ENCODE results near the gene EOLA1. TPM values are rescaled to one million over a fixed set of nuclear protein-coding genes. Genes with fewer than 3 reads are reported as not detected.
"Not testable (repeated sequence)": the region's sequence is repeated elsewhere in the genome, so short reads cannot be mapped to it uniquely, and the experiment has no call there.

EOLA1 gene
- total RNA-seq, 6 experiments from 2014 or later, result 5.2 to 13.3 (median 11.7) TPM

DNA sequence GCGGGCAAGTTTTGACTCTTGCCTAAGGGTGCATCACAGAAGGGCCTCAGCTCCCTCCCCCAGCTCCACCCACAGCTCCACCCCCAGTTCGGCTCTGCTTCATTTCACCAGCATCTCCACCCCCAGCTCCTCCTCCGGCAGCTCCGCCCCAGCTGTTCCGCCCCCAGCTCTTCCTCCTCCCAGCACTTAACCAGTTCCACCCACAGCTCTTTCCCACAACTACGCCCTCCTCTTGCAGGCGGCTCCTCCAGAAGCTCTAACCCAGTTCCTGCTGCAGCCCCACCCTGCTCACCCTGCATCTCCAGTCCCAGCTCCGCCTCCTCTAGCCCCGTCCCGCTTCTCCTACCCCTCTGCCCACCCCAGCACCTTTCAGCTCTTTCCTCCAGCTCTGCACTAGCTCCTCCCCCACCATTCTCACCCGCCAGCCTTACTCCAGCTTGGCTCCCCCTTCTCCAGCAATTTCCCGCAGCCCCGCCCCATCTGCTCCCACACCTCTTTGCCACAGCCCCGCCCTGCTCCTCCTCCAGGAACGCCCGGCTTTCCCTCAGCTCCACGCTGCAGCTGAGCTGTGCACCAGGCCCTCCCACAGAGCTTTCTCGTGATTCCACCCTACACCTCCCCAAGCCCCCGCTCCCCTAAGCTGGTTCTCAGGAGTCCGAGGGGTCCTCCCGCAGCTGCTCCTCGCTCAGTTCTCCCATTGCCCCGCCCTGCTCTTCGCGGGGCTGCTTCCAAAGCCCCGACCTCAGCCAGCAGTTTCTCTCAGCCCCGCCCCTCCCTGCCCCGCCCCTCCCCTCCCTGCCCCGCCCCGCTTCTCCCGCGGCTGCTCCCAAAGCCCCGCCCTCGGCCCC, 1.3 kb upstream of the EOLA1 start:
- no peaks in the 10 kb centered on the region for H3K36me3 ChIP-seq
- H3K4me1 ChIP-seq, result no peaks in the 10 kb centered on the region
- 25% methylated on average over 27 of the region's 34 CpGs for WGBS (ENCODE audit: insufficient coverage, low coverage, low lambda C conversion rate, missing lambda C conversion rate)
- ATAC-seq, result peak; percentile 57 to 68 (median 62)
- no peaks in the 10 kb centered on the region for H3K27me3 ChIP-seq
- H3K4me3 ChIP-seq, result peak overlapping the region; percentile 36 to 46 (median 43)
- H3K27ac ChIP-seq, result no peak overlapping the region
- DNase-seq, result peak; percentile 88 to 91 (median 88)
- TF ChIP-seq, protein P1, sequence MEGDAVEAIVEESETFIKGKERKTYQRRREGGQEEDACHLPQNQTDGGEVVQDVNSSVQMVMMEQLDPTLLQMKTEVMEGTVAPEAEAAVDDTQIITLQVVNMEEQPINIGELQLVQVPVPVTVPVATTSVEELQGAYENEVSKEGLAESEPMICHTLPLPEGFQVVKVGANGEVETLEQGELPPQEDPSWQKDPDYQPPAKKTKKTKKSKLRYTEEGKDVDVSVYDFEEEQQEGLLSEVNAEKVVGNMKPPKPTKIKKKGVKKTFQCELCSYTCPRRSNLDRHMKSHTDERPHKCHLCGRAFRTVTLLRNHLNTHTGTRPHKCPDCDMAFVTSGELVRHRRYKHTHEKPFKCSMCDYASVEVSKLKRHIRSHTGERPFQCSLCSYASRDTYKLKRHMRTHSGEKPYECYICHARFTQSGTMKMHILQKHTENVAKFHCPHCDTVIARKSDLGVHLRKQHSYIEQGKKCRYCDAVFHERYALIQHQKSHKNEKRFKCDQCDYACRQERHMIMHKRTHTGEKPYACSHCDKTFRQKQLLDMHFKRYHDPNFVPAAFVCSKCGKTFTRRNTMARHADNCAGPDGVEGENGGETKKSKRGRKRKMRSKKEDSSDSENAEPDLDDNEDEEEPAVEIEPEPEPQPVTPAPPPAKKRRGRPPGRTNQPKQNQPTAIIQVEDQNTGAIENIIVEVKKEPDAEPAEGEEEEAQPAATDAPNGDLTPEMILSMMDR (IDR thresholded peaks at IDR 0.05), result no peak
- no peak for TF ChIP-seq POLR2A (IDR thresholded peaks at IDR 0.05)
- no peaks in the 10 kb centered on the region for H3K9me3 ChIP-seq
- intact Hi-C loops (cut with DNase I), result no loop called here

- intact Hi-C loops (cut with DNase I), result no loop called here
- DNase-seq (peak; percentile 93 to 95 (median 94)), ATAC-seq (peak; percentile 75 to 81 (median 79))
- 26% methylated on average over 24 of the region's 24 CpGs for WGBS (ENCODE audit: insufficient coverage, low coverage, low lambda C conversion rate, missing lambda C conversion rate)
- Histone ChIP-seq H3K9me3 (no peaks in the 10 kb centered on the region), H3K4me1 (no peaks in the 10 kb centered on the region), H3K27ac (peak overlapping the region; percentile 76 to 87 (median 81)), H3K4me3 (peak overlapping the region; percentile 54 to 65 (median 59)), H3K36me3 (no peaks in the 10 kb centered on the region), H3K27me3 (no peaks in the 10 kb centered on the region)
- TF ChIP-seq, protein P1 (IDR thresholded peaks at IDR 0.05), result no peak
- TF ChIP-seq POLR2A (IDR thresholded peaks at IDR 0.05), result no peak
Observed at GRCh38 chrX:149540131-149540620, 636 bp upstream of the EOLA1 start.

GRCh38 chrX:149541521-149542047, 772 bp downstream of the EOLA1 start:
- no peak for TF ChIP-seq POLR2A (IDR thresholded peaks at IDR 0.05)
- TF ChIP-seq, protein P1 (IDR thresholded peaks at IDR 0.05), result no peak
- Histone ChIP-seq H3K27me3 (no peaks in the 10 kb centered on the region), H3K36me3 (no peaks in the 10 kb centered on the region), H3K4me3 (peak overlapping the region; percentile 54 to 65 (median 59)), H3K9me3 (no peaks in the 10 kb centered on the region), H3K27ac (peak overlapping the region; percentile 76 to 87 (median 81)), H3K4me1 (no peaks in the 10 kb centered on the region)
- WGBS (ENCODE audit: insufficient coverage, low coverage, low lambda C conversion rate, missing lambda C conversion rate), result 43% methylated on average over 7 of the region's 13 CpGs
- ATAC-seq (no peak), DNase-seq (no peak)
- intact Hi-C loops (cut with DNase I), result no loop called here

DNA sequence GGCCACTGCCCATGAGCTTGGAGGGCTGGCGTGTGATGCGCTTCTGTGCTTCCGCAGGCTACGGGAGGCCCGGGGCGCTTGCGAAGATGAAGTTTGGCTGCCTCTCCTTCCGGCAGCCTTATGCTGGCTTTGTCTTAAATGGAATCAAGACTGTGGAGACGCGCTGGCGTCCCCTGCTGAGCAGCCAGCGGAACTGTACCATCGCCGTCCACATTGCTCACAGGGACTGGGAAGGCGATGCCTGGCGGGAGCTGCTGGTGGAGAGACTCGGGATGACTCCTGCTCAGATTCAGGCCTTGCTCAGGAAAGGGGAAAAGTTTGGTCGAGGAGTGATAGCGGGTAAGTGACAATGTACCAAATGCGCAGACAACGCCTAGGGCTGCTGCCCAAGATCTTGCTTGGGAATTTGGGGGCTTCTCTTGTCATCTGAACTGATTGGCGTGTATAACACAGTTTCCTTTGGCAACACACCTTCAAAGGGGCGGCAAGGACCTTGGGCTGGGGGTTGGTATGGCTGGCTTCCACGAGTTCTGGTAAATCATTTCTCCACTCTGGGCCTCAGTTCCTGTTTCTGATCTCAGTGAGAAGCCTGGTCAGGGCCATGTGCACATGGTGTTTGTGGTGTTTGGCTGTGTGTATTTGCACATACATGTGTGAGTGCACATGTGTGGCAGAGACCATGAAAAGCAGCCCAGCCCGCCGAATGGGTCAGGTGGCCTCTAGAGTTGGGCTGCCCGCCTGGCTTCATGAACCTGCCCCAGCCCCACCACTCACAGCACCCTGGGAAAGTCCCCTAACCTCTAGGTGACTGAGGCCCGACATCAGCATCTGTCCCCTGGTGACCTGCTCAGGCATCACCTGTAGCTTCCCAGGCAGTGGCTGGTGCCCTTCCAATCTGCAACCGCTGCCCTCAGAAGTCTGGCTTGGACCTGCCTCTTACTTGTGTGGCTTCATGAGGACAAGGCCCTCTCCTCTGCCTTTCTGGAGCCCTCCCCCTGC, 5.0 kb downstream of the EOLA1 start:
- H3K4me3 ChIP-seq; H3K27me3 ChIP-seq; H3K4me1 ChIP-seq; DNase-seq; H3K27ac ChIP-seq; H3K9me3 ChIP-seq; H3K36me3 ChIP-seq; intact Hi-C loops (cut with DNase I): not testable (repeated sequence)
- ATAC-seq, result peak in 3 of 4 donors; percentile 7 to 11 (median 8)
- WGBS (ENCODE audit: insufficient coverage, low coverage, low lambda C conversion rate, missing lambda C conversion rate), result 64% methylated on average over 7 of the region's 29 CpGs

- H3K27ac ChIP-seq; DNase-seq; H3K9me3 ChIP-seq; H3K4me1 ChIP-seq; H3K27me3 ChIP-seq; H3K36me3 ChIP-seq; intact Hi-C loops (cut with DNase I); ATAC-seq; H3K4me3 ChIP-seq: not testable (repeated sequence)
- WGBS (ENCODE audit: insufficient coverage, low coverage, low lambda C conversion rate, missing lambda C conversion rate), result no CpG with 5 or more reads among the region's 1 CpG
Observed at GRCh38 chrX:149546962-149547361, 6.2 kb downstream of the EOLA1 start.

DNA sequence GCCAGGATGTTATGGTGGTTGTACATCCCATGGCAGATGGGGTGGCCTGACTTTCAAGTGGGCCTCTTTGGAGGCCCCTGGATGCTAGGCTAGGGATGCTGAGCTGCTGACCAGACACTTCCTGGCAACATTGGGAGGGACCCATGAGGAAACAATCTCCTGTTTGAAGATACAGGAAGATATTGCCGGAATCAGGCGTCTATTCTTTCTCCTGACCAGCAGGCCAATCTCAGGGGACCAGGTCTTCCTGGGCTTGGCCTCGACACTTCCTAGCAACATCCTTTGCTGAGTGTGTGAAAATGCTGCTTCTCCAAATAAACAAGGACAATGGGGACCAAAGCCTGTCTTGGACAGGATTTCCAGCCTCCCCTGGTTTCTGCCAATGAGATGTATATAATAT, 7.0 kb downstream of the EOLA1 start:
- ATAC-seq, result peak in 3 of 4 donors; percentile 26 to 43 (median 38)
- WGBS (ENCODE audit: insufficient coverage, low coverage, low lambda C conversion rate, missing lambda C conversion rate), result no CpG with 5 or more reads among the region's 3 CpGs
- not testable (repeated sequence) for H3K4me1 ChIP-seq

GRCh38 chrX:149549701-149550100, 8.9 kb downstream of the EOLA1 start, which contains the start of gene HSFX3:
Gene HSFX3, minus strand, starts transcription at chrX:149549924. Its CDS starts 72 bp downstream, at chrX:149549852.
- H3K36me3 ChIP-seq; intact Hi-C loops (cut with DNase I); H3K9me3 ChIP-seq; ATAC-seq; H3K4me1 ChIP-seq; H3K4me3 ChIP-seq; H3K27ac ChIP-seq; H3K27me3 ChIP-seq; DNase-seq: not testable (repeated sequence)
- WGBS (ENCODE audit: insufficient coverage, low coverage, low lambda C conversion rate, missing lambda C conversion rate), result no CpG with 5 or more reads among the region's 6 CpGs

More for the DNA sequence above, 7.0 kb downstream of the EOLA1 start:
- H3K4me3 ChIP-seq; intact Hi-C loops (cut with DNase I); H3K27ac ChIP-seq; H3K27me3 ChIP-seq; H3K36me3 ChIP-seq; DNase-seq; H3K9me3 ChIP-seq: not testable (repeated sequence)
